GM12878 (cell line): Measurements from ENCODE around the gene AURKAIP1. TPM values are rescaled to one million over a fixed set of nuclear protein-coding genes. Genes with fewer than 3 reads are reported as not detected.

ENCODE experiments used
- ATAC-seq: fragments of 200-7000 bp; cut with Tn5 transposase; 3 replicates; pipeline ENCODE4 v1.9.1; 2020; ENCODE audit warnings: mild to moderate bottlenecking, moderate library complexity
- BruUV-seq: library from RNA; stranded (reverse); fragments of 400-500 nt; replicated peaks from 2 replicates; lab custom pipeline; 2021; lab: Mats Ljungman, UMichigan
- CTCF ChIA-PET: fragments of 300-600 bp; sonication (Branson Sonifier 250); formaldehyde crosslinking; extraction: SDS; loops from one replicate; lab custom pipeline; 2021; ENCODE audit warnings: inconsistent platforms; lab: Yijun Ruan, JAX
- POLR2A ChIA-PET: fragments of 350-600 bp; formaldehyde crosslinking; extraction: SDS; loops from one replicate; lab custom pipeline; 2021; ENCODE audit warnings: inconsistent platforms; lab: Charles Lee
- RAD21 ChIA-PET: fragments of 300-600 bp; sonication (Branson Sonifier 250); formaldehyde crosslinking; loops from one replicate; lab custom pipeline; 2023; ENCODE audit warnings: antibody characterized with exemption; ENCODE audit not compliant: unreplicated experiment; lab: Charles Lee
- SMC1A ChIA-PET: fragments of 300-600 bp; sonication (Branson Sonifier 250); formaldehyde crosslinking; loops from one replicate; lab custom pipeline; 2023; ENCODE audit not compliant: unreplicated experiment, uncharacterized antibody; lab: Charles Lee
- DNase-seq: peaks from one replicate; pipeline ENCODE4 v3.0.0-alpha.2; 2011; ENCODE audit warnings: low read depth, low spot score
- FAIRE-seq: peaks from 3 replicates; lab custom pipeline; 2011; peaks lifted over from hg19 to GRCh38; lab: Jason Lieb, UNC
- H2AFZ ChIP-seq: 2 replicates; pipeline ENCODE4 v1.6.0; 2011; ENCODE audit warnings: low read depth, low read length, control low read depth; ENCODE audit not compliant: control insufficient read depth
- H3K27ac ChIP-seq: 2 replicates; pipeline ENCODE4 v1.5.1; 2011; ENCODE audit warnings: control low read depth; ENCODE audit not compliant: control insufficient read depth, insufficient read depth
- H3K27me3 ChIP-seq, 2 experiments: replicated peaks in 1 of 2; 2 replicates each; pipeline versions ENCODE4 v1.6.0 to v1.6.1; 2011; ENCODE audit warnings: low read length in 1 of 2; ENCODE audit not compliant: control insufficient read depth in 2 of 2, insufficient read depth in 2 of 2
- H3K36me3 ChIP-seq, 2 experiments: 2 replicates each; pipeline ENCODE4 v1.5.1; 2011; ENCODE audit warnings: low read length in 1 of 2; ENCODE audit not compliant: control insufficient read depth in 2 of 2, insufficient read depth in 2 of 2
- H3K4me1 ChIP-seq: 2 replicates; pipeline ENCODE4 v1.6.1; 2011; ENCODE audit warnings: mild to moderate bottlenecking, low read length, moderate library complexity, mixed read lengths; ENCODE audit not compliant: control insufficient read depth, insufficient read depth
- H3K4me2 ChIP-seq: 2 replicates; pipeline ENCODE4 v1.6.0; 2011; ENCODE audit warnings: control low read depth; ENCODE audit not compliant: control insufficient read depth, insufficient read depth
- H3K4me3 ChIP-seq: fragments of 200-600 bp; sonication (generic); 2 replicates; pipeline ENCODE4 v1.5.1; 2016
- H3K79me2 ChIP-seq: 2 replicates; pipeline ENCODE4 v1.6.0; 2011; ENCODE audit warnings: low read length; ENCODE audit not compliant: control insufficient read depth, insufficient read depth
- H3K9ac ChIP-seq: 2 replicates; pipeline ENCODE4 v1.8.0; 2011; ENCODE audit warnings: low read length, control low read depth, mixed read lengths; ENCODE audit not compliant: control insufficient read depth, insufficient read depth
- H3K9me3 ChIP-seq: replicated peaks from 3 replicates; pipeline ENCODE4 v1.5.1; 2011; ENCODE audit warnings: mild to moderate bottlenecking, low read length; ENCODE audit not compliant: control insufficient read depth, insufficient read depth
- H4K20me1 ChIP-seq: 2 replicates; pipeline ENCODE4 v1.6.0; 2011; ENCODE audit not compliant: control insufficient read depth, insufficient read depth
- E4F1 ChIP-seq: fragments of 450-650 bp; IDR thresholded peaks from 2 replicates; pipeline ENCODE4 v1.6.1; 2018; ENCODE audit warnings: borderline replicate concordance, mild to moderate bottlenecking; ENCODE audit not compliant: partially characterized antibody
- FOXK2 ChIP-seq: fragments of 450-650 bp; IDR thresholded peaks from 2 replicates; pipeline ENCODE4 v1.6.1; 2017; ENCODE audit warnings: mild to moderate bottlenecking, moderate library complexity
- JUNB ChIP-seq: IDR thresholded peaks from 2 replicates; pipeline ENCODE4 v1.6.1; 2016; ENCODE audit warnings: antibody characterized with exemption, mild to moderate bottlenecking
- MEF2B ChIP-seq: fragments of 450-650 bp; IDR thresholded peaks from 2 replicates; pipeline ENCODE4 v1.6.1; 2018; ENCODE audit warnings: mild to moderate bottlenecking, moderate library complexity; ENCODE audit not compliant: partially characterized antibody, poor library complexity, severe bottlenecking
- MXI1 ChIP-seq: fragments of 150-350 bp; IDR thresholded peaks from 2 replicates; pipeline ENCODE4 v1.6.1; 2011; ENCODE audit warnings: low read depth, mild to moderate bottlenecking, inconsistent platforms, low read length, improper control_type of control experiment
- NFXL1 ChIP-seq: fragments of 450-650 bp; IDR thresholded peaks from 2 replicates; pipeline ENCODE4 v1.6.1; 2017; ENCODE audit warnings: antibody characterized with exemption, mild to moderate bottlenecking, borderline replicate concordance
- NKRF ChIP-seq: fragments of 450-650 bp; conservative IDR thresholded peaks from 2 replicates; pipeline ENCODE4 v1.6.1; 2017; ENCODE audit warnings: mild to moderate bottlenecking, moderate library complexity
- PRDM15 ChIP-seq: fragments of 450-650 bp; formaldehyde crosslinking; IDR thresholded peaks from 2 replicates; pipeline ENCODE4 v1.4.0; 2020; ENCODE audit warnings: mild to moderate bottlenecking, moderate library complexity
- RELA ChIP-seq: fragments of 450-650 bp; IDR thresholded peaks from 2 replicates; pipeline ENCODE4 v1.8.0; 2014; ENCODE audit warnings: borderline replicate concordance; ENCODE audit not compliant: partially characterized antibody
- SMAD1 ChIP-seq: fragments of 450-650 bp; IDR thresholded peaks from 2 replicates; pipeline ENCODE4 v1.6.1; 2018; ENCODE audit warnings: mild to moderate bottlenecking, low read depth; ENCODE audit not compliant: partially characterized antibody
- TCF12 ChIP-seq: IDR thresholded peaks from 2 replicates; pipeline ENCODE4 v1.6.1; 2011; ENCODE audit warnings: low read depth, mild to moderate bottlenecking, low read length
- YBX1 ChIP-seq: fragments of 450-650 bp; IDR thresholded peaks from 2 replicates; pipeline ENCODE4 v1.6.1; 2016; ENCODE audit warnings: antibody characterized with exemption
- WGBS: methylation state at CpG from one replicate; pipeline ENCODE4 v1.1.6; 2016; ENCODE audit warnings: low lambda C conversion rate; ENCODE audit not compliant: insufficient replicate concordance, insufficient coverage; ENCODE audit errors: missing lambda C conversion rate; 5-methylcytosine and 5-hydroxymethylcytosine counted together
- in situ Hi-C: fragments of 300-500 bp; cut with MboI; formaldehyde crosslinking; loops from 9 replicates; pipeline ENCODE4 v1.14.3; 2018; ENCODE audit warnings: mixed read lengths
- intact Hi-C: fragments of 100-400 bp; cut with micrococcal nuclease; formaldehyde crosslinking; loops from one replicate; pipeline ENCODE4 v1.14.2; 2022; ENCODE audit not compliant: unreplicated experiment
- polyA plus RNA-seq, 11 experiments: library from polyadenylated mRNA; depleted of rRNA in 4 of 11; unstranded in 6 of 11; stranded (reverse) in 5 of 11; fragments of >200 nt; fragmentation: Nextera tagmentation in 4 of 11; fragmentation: Illumina TruSeq in 1 of 11; extraction: Ambion mirVana in 4 of 11; extraction: Trizol in 1 of 11; gene quantifications; 1 replicate in 1 of 11; 2 replicates in 10 of 11; pipeline versions ENCODE4 v1.2.1 to v1.2.3, GENCODE V29; 2011 to 2016; ENCODE audit warnings: inconsistent platforms in 2 of 11, missing spikeins in 2 of 11, low read depth in 1 of 11
- total RNA-seq, 4 experiments: library from RNA; depleted of rRNA in 3 of 4; stranded (reverse); fragments of >200 nt in 3 of 4; fragmentation: Illumina TruSeq in 1 of 4; extraction: Trizol in 1 of 4; gene quantifications; 2 replicates each; pipeline versions ENCODE4 v1.2.1 to v1.2.3, GENCODE V29; 2013 to 2021
- TF ChIP-seq, protein P1 (sequence below): IDR thresholded peaks from 2 replicates; pipeline ENCODE4 v1.6.1; 2012; ENCODE audit warnings: low read depth, low read length, improper control_type of control experiment

The AURKAIP1 gene
- total and polyA plus RNA-seq, 10 of the 15 experiments (the other 5 are each of a cell fraction or from before 2014, with no cell fraction given): 6.5 to 366 (median 120) TPM

DNA sequence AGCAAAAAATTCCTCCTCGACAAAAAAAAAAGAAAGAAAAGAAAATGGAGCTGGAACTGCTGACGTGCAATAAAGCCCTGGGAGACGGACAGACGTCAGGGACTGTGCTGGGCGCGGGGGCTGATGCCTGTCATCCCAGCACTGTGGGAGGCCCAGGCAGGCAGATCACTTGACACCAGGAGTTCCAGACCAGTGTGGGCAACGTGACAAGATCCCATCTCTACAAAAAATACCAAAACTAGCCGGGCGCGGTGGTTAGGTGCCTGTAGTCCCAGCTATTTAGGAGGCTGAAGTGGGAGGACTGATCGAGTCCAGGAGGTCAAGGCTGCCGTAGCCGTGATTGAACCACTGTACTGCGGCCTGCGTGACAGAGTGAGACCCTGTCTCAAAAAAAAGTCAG lies 49.7 kb upstream of the AURKAIP1 start:
- Histone ChIP-seq H3K9ac (no peak overlapping the region), H3K4me2 (no peak overlapping the region), H3K27me3 (no peaks in the 10 kb centered on the region), H3K4me3 (no peak overlapping the region), H4K20me1 (no peaks in the 10 kb centered on the region), H2AFZ (no peak overlapping the region), H3K4me1 (peaks cover 4% of the 10 kb centered on the region; the same call in 1 of the 2 replicates), H3K36me3 (no peaks in the 10 kb centered on the region), H3K27ac (no peak overlapping the region), H3K9me3 (no peaks in the 10 kb centered on the region), H3K79me2 (no peaks in the 10 kb centered on the region)
- WGBS: 83% methylated on average over 15 of the region's 15 CpGs
- POLR2A ChIA-PET: interaction anchor here (0.7 kb wide), 1 partner anchor 156 kb away, joined by 3 read pairs; no protein-coding TSS in a partner anchor
- ATAC-seq: no peak
- no peak for FAIRE-seq
- in situ Hi-C loops: no loop called here
- BruUV-seq: no TSS peak
- DNase-seq: no peak
- intact Hi-C loops: no loop called here
- RAD21 ChIA-PET: no interaction called here
- CTCF ChIA-PET: interaction anchor here (0.7 to 1.0 kb wide), 2 partner anchors 16 to 17 kb away, joined by 3 read pairs; no protein-coding TSS in a partner anchor
- SMC1A ChIA-PET: interaction anchor here (0.6 kb wide), 1 partner anchor 52 kb away, joined by 6 read pairs; no protein-coding TSS in a partner anchor
- TF ChIP-seq RELA (no peak), SMAD1 (no peak), YBX1 (no peak), FOXK2 (no peak), TCF12 (no peak), E4F1 (no peak), NKRF (no peak), PRDM15 (CRISPR knock-in tag) (no peak), JUNB (no peak), MXI1 (no peak), MEF2B (no peak), NFXL1 (no peak)
- TF ChIP-seq, protein P1, sequence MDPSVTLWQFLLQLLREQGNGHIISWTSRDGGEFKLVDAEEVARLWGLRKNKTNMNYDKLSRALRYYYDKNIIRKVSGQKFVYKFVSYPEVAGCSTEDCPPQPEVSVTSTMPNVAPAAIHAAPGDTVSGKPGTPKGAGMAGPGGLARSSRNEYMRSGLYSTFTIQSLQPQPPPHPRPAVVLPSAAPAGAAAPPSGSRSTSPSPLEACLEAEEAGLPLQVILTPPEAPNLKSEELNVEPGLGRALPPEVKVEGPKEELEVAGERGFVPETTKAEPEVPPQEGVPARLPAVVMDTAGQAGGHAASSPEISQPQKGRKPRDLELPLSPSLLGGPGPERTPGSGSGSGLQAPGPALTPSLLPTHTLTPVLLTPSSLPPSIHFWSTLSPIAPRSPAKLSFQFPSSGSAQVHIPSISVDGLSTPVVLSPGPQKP: no peak
